C1 segment of cervical spinal cord (tissue), 14 donors: ENCODE results near the gene ZRANB2.

ENCODE experiments used
- DNase-seq, 14 donors: peaks; one replicate each; lab custom pipeline; 2025; lab: John Stamatoyannopoulos, UW

The ZRANB2 gene

DNA sequence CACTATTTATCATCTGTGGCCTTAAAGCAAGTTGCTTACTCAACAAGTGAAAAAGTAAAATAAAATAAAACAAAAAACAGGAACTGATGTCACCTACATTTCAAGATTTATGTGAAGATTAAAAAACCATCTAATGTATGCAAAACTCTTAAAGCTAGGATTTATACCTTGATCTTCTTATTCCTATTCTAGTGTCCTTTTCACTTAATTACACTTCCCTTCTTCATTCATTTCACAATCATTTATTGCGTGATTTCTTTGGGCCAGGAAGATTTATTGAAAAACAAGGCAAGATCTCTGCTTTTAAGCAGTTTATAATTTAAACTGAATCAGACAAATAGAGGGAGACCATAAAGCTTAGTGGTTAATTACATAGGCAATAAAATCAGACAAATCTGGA lies 51.9 kb downstream of the ZRANB2 start:
- DNase-seq, result no peak

GRCh38 chr1:71027991-71028390 lies 52.8 kb downstream of the ZRANB2 start:
- DNase-seq, result no peak

DNA sequence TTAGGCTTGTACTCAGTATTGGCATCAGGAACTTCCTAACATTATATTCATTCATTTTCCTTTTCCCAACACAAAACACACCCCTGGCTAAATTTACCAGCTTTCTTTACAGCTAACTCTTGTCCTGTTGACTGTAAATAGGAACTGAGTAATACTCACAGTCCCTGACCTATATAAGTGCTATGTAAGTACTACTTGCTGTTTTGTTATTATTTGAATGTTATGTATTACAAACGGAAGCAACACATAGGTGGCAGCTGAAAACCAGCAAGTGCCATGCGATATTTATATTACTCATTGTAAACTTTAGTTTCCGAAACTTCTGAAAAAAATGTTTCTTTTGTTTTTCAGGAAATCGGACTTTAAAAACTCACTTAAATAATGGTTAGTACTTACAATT lies 54.7 kb downstream of the ZRANB2 start:
- no peak for DNase-seq

- DNase-seq, result no peak
These were observed 57.3 kb downstream of the ZRANB2 start for GRCh38 chr1:71023515-71023914.

GRCh38 chr1:71019233-71019969 lies 61.4 kb downstream of the ZRANB2 start:
- peak in 4 of 14 donors; percentile 1 to 12 (median 4) for DNase-seq

- no peak for DNase-seq
These were observed 62.0 kb downstream of the ZRANB2 start for GRCh38 chr1:71018791-71019190.

- no peak for DNase-seq
These were observed 65.1 kb downstream of the ZRANB2 start for GRCh38 chr1:71015745-71016144.

- DNase-seq, result no peak
These were observed 66.7 kb downstream of the ZRANB2 start for GRCh38 chr1:71014178-71014579.
